Hematopoietic multipotent progenitor cell treated with erythropoietin and hydrocortisone succinate and interleukin-3 and kit ligand, for 8 days (in vitro differentiated cells): ENCODE data around the gene MUC5AC.
"Not testable (repeated sequence)": the region's sequence is repeated elsewhere in the genome, so short reads cannot be mapped to it uniquely, and the experiment has no call there.

Experiments used
- DNase-seq: peaks from one replicate; pipeline ENCODE4 v3.0.0-alpha.2; 2015

The MUC5AC gene

DNA sequence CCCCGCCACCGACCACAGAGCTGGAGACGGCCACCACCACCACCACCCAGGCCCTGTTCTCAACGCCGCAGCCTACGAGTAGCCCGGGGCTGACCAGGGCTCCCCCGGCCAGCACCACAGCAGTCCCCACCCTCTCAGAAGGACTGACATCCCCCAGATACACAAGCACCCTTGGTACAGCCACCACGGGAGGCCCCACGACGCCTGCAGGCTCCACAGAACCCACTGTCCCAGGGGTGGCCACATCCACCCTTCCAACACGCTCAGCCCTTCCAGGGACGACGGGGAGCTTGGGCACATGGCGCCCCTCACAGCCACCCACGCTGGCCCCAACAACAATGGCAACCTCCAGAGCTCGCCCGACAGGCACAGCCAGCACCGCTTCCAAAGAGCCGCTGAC is 84.0 kb downstream of the MUC5AC start:
- DNase-seq = no peak

- no peak for DNase-seq
These were observed 84.5 kb downstream of the MUC5AC start for GRCh38 chr11:1242289-1242688.

- DNase-seq = not testable (repeated sequence)
These were observed 85.0 kb downstream of the MUC5AC start for GRCh38 chr11:1242751-1243150.

DNA sequence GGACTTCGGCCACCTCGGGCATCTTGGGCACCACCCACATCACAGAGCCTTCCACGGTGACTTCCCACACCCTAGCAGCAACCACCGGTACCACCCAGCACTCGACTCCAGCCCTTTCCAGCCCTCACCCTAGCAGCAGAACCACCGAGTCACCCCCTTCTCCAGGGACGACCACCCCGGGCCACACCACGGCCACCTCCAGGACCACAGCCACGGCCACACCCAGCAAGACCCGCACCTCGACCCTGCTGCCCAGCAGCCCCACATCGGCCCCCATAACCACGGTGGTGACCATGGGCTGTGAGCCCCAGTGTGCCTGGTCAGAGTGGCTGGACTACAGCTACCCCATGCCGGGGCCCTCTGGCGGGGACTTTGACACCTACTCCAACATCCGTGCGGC is 85.8 kb downstream of the MUC5AC start:
- not testable (repeated sequence) for DNase-seq

GRCh38 chr11:1244557-1244956 is 86.8 kb downstream of the MUC5AC start:
- not testable (repeated sequence) for DNase-seq

- DNase-seq = not testable (repeated sequence)
These were observed 88.0 kb downstream of the MUC5AC start for GRCh38 chr11:1245717-1246116.

GRCh38 chr11:1246301-1246700 is 88.5 kb downstream of the MUC5AC start:
- not testable (repeated sequence) for DNase-seq

DNA sequence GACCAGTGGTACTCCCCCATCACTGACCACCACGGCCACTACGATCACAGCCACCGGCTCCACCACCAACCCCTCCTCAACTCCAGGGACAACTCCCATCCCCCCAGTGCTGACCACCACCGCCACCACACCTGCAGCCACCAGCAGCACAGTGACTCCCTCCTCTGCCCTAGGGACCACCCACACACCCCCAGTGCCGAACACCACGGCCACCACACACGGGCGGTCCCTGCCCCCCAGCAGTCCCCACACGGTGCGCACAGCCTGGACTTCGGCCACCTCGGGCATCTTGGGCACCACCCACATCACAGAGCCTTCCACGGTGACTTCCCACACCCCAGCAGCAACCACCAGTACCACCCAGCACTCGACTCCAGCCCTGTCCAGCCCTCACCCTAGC is 89.3 kb downstream of the MUC5AC start:
- DNase-seq = not testable (repeated sequence)

- not testable (repeated sequence) for DNase-seq
These were observed 91.2 kb downstream of the MUC5AC start for GRCh38 chr11:1248951-1249350.

DNA sequence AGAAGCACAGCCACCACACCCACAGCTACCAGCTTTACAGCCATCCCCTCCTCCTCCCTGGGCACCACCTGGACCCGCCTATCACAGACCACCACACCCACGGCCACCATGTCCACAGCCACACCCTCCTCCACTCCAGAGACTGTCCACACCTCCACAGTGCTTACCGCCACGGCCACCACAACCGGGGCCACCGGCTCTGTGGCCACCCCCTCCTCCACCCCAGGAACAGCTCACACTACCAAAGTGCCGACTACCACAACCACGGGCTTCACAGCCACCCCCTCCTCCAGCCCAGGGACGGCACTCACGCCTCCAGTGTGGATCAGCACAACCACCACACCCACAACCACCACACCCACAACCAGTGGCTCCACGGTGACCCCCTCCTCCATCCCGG is 92.7 kb downstream of the MUC5AC start:
- not testable (repeated sequence) for DNase-seq
